ENCODE measurements around the gene MDC1.
A peak's percentile ranks its signal among the peaks of the same experiment; 100 is the strongest.

The MDC1 gene

GRCh38 chr6:30678964-30679726, 37.9 kb downstream of the MDC1 start (continued):
- TF ChIP-seq ZNF16 (tag by site-specific recombination; IDR thresholded peaks at IDR 0.05; ENCODE audit: low read depth), result no peak
- no peak for TF ChIP-seq REPIN1 (tag by site-specific recombination; IDR thresholded peaks at IDR 0.05; ENCODE audit: low read depth)
- no peak for TF ChIP-seq TSHZ1 (tag by site-specific recombination; IDR thresholded peaks at IDR 0.05; ENCODE audit: borderline replicate concordance)
- TF ChIP-seq ZNF404 (tag by site-specific recombination; IDR thresholded peaks at IDR 0.05), result no peak
- no peak for TF ChIP-seq ZNF639 (tag by site-specific recombination; IDR thresholded peaks at IDR 0.05)
- TF ChIP-seq ZNF146 (tag by site-specific recombination; IDR thresholded peaks at IDR 0.05), result no peak
- no peak for TF ChIP-seq ZNF514 (tag by site-specific recombination; IDR thresholded peaks at IDR 0.05)
- no peak for TF ChIP-seq ZNF23 (tag by site-specific recombination; IDR thresholded peaks at IDR 0.05; ENCODE audit: borderline replicate concordance)
- 0 out of 2 replicates have a peak, but pooled peaks have one; percentile 42 for TF ChIP-seq ZFP37 (tag by site-specific recombination; IDR thresholded peaks at IDR 0.05)
- no peak for TF ChIP-seq ZBTB48 (tag by site-specific recombination; IDR thresholded peaks at IDR 0.05)
- no peak for TF ChIP-seq ZNF548 (tag by site-specific recombination; IDR thresholded peaks at IDR 0.05)
- no peak for TF ChIP-seq ZBTB10 (tag by site-specific recombination; IDR thresholded peaks at IDR 0.05)
- TF ChIP-seq ZSCAN4 (tag by site-specific recombination; IDR thresholded peaks at IDR 0.05), result no peak
- no peak for TF ChIP-seq ZNF362 (tag by site-specific recombination; IDR thresholded peaks at IDR 0.05)
- no peak for TF ChIP-seq ZNF785 (tag by site-specific recombination; IDR thresholded peaks at IDR 0.05)
- TF ChIP-seq ZBTB49 (tag by site-specific recombination; IDR thresholded peaks at IDR 0.05; ENCODE audit: low read depth), result no peak
- TF ChIP-seq ZFP3 (tag by site-specific recombination; IDR thresholded peaks at IDR 0.05; ENCODE audit: low read depth), result 0 out of 2 replicates have a peak, but pooled peaks have one; percentile 28
- no peak for TF ChIP-seq HOXA7 (CRISPR knock-in tag; IDR thresholded peaks at IDR 0.05; ENCODE audit: borderline replicate concordance)
- TF ChIP-seq TRIM28 (IDR thresholded peaks at IDR 0.05; ENCODE audit: borderline replicate concordance, low read length), result no peak
- TF ChIP-seq ZNF561 (tag by site-specific recombination; IDR thresholded peaks at IDR 0.05; ENCODE audit: borderline replicate concordance), result peak; percentile 82
- no peak for TF ChIP-seq ZNF629 (tag by site-specific recombination; IDR thresholded peaks at IDR 0.05)
- no peak for TF ChIP-seq ZNF37A (tag by site-specific recombination; IDR thresholded peaks at IDR 0.05)
- peak; percentile 31 for TF ChIP-seq ZBTB26 (tag by site-specific recombination; optimal IDR thresholded peaks at IDR 0.05)
- TF ChIP-seq ZBTB7A (tag by site-specific recombination; IDR thresholded peaks at IDR 0.05; ENCODE audit: low read depth), result no peak
- TF ChIP-seq ZNF837 (tag by site-specific recombination; IDR thresholded peaks at IDR 0.05), result no peak
- TF ChIP-seq SP3 (tag by site-specific recombination; IDR thresholded peaks at IDR 0.05), result no peak; the same call in 1 of the 2 replicates
- no peak for TF ChIP-seq GFI1B (tag by site-specific recombination; IDR thresholded peaks at IDR 0.05)
